Parathyroid adenoma (tissue), 2 donors: Measurements from ENCODE around the gene PEX1.

Experiments used
- H2AFZ ChIP-seq: fragments of 300-600 bp; sonication (generic); one replicate; pipeline ENCODE4 v1.7.0; 2017; ENCODE audit warnings: antibody characterized with exemption, mild to moderate bottlenecking
- H3K27ac ChIP-seq: fragments of 300-600 bp; sonication (generic); one replicate; pipeline ENCODE4 v1.7.0; 2017
- H3K27me3 ChIP-seq: fragments of 300-600 bp; sonication (generic); one replicate; pipeline ENCODE4 v1.7.0; 2017; ENCODE audit warnings: low read length; ENCODE audit not compliant: control insufficient read depth, insufficient read depth
- H3K36me3 ChIP-seq: fragments of 300-600 bp; sonication (generic); one replicate; pipeline ENCODE4 v1.7.0; 2017; ENCODE audit warnings: low read length; ENCODE audit not compliant: control insufficient read depth, insufficient read depth
- H3K4me1 ChIP-seq: fragments of 300-600 bp; sonication (generic); one replicate; pipeline ENCODE4 v1.7.0; 2017; ENCODE audit warnings: control low read depth
- H3K4me2 ChIP-seq: fragments of 300-600 bp; sonication (generic); one replicate; pipeline ENCODE4 v1.7.0; 2017; ENCODE audit warnings: low read length
- H3K4me3 ChIP-seq: fragments of 300-600 bp; sonication (generic); one replicate; pipeline ENCODE4 v1.7.0; 2017; ENCODE audit warnings: low read depth, low read length
- H3K79me2 ChIP-seq: fragments of 300-600 bp; sonication (generic); one replicate; pipeline ENCODE4 v1.7.0; 2017; ENCODE audit warnings: control low read depth
- H3K9ac ChIP-seq: fragments of 300-600 bp; sonication (generic); one replicate; pipeline ENCODE4 v1.7.0; 2017; ENCODE audit warnings: mild to moderate bottlenecking
- H3K9me3 ChIP-seq: fragments of 300-600 bp; sonication (generic); one replicate; pipeline ENCODE4 v1.7.0; 2017; ENCODE audit warnings: low read length; ENCODE audit not compliant: control insufficient read depth
- TF ChIP-seq, protein P1 (sequence below): fragments of 300-600 bp; sonication (generic); IDR thresholded peaks from one replicate; pipeline ENCODE4 v1.7.0; 2017; ENCODE audit warnings: antibody characterized with exemption, mild to moderate bottlenecking
- donor health status: primary hyperparathyroidism.

The PEX1 gene

DNA sequence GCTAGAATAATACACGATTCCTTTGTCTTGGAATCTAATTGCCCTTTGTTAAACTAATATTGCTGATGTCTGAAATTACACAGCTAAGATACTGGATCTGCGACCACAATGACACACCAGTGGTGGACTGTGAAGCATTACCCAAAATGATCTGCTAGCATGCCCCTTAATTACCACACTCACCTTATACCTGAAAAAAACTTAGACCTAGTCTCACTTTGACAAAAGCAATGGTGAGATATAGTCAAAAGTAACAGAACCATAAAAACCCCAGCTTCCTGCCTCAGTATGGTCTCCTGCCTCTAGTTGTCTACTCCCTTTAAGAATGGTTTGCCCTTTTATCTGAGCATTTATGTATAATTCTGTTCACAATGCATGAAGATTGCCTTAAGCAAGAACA is 29.8 kb downstream of the PEX1 start:
- Histone ChIP-seq H3K36me3 (no peaks in the 10 kb centered on the region), H3K4me1 (no peaks in the 10 kb centered on the region), H3K9ac (no peak overlapping the region), H3K27ac (no peak overlapping the region), H3K9me3 (no peaks in the 10 kb centered on the region), H3K4me3 (no peak overlapping the region), H3K27me3 (no peaks in the 10 kb centered on the region), H3K4me2 (no peak overlapping the region), H3K79me2 (no peaks in the 10 kb centered on the region), H2AFZ (no peak overlapping the region)
- TF ChIP-seq, protein P1, sequence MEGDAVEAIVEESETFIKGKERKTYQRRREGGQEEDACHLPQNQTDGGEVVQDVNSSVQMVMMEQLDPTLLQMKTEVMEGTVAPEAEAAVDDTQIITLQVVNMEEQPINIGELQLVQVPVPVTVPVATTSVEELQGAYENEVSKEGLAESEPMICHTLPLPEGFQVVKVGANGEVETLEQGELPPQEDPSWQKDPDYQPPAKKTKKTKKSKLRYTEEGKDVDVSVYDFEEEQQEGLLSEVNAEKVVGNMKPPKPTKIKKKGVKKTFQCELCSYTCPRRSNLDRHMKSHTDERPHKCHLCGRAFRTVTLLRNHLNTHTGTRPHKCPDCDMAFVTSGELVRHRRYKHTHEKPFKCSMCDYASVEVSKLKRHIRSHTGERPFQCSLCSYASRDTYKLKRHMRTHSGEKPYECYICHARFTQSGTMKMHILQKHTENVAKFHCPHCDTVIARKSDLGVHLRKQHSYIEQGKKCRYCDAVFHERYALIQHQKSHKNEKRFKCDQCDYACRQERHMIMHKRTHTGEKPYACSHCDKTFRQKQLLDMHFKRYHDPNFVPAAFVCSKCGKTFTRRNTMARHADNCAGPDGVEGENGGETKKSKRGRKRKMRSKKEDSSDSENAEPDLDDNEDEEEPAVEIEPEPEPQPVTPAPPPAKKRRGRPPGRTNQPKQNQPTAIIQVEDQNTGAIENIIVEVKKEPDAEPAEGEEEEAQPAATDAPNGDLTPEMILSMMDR, result no peak

GRCh38 chr7:92496876-92497275 is 31.4 kb downstream of the PEX1 start:
- TF ChIP-seq, protein P1, result no peak
- H2AFZ ChIP-seq, result no peak overlapping the region
- H3K27ac ChIP-seq, result no peak overlapping the region
- no peak overlapping the region for H3K4me2 ChIP-seq
- no peak overlapping the region for H3K9ac ChIP-seq
- H3K36me3 ChIP-seq, result no peaks in the 10 kb centered on the region
- H3K4me3 ChIP-seq, result no peak overlapping the region
- H3K9me3 ChIP-seq, result no peaks in the 10 kb centered on the region
- H3K27me3 ChIP-seq, result no peaks in the 10 kb centered on the region
- H3K4me1 ChIP-seq, result no peaks in the 10 kb centered on the region
- no peaks in the 10 kb centered on the region for H3K79me2 ChIP-seq

DNA sequence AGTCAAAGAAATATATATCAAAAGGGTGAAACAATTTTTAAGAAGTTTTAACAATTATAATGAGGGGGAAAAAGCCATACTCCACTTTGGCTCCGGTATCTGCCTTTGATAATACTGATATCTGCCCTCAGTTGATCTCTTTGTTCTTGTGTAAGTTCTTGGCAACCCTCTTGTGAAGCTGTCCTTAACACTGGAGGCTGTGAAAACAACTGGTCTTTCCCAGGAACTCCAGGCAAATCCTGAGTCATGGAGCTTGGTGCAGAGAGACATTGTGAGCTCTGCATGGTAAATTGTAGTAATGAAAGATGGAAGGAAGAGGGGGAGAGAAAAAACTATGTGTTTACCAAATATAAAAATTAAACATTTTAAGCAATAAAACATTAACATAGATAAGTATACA is 38.7 kb downstream of the PEX1 start:
- Histone ChIP-seq H3K9ac (no peak overlapping the region), H3K36me3 (no peaks in the 10 kb centered on the region)
- TF ChIP-seq, protein P1, result no peak

DNA sequence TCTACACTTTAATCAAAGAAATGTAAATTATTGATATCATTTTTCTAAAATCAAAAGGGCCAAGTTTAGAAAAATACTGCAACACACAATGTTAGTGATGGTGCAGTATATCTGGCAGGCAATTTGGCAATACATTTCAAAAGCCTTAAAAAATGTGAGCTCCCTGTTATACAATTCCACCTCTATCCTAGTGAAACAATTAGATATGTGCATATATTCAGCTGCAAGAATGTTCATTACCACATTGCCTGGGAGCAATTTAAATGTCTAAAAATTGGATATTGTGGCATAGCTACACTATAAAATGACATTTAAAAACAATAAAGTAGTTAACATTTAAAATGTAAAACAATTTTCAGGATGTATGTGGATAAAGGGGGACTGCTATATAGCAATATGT is 40.5 kb downstream of the PEX1 start:
- no peak overlapping the region for H2AFZ ChIP-seq
- no peaks in the 10 kb centered on the region for H3K9me3 ChIP-seq
- TF ChIP-seq, protein P1, result no peak
- no peaks in the 10 kb centered on the region for H3K4me1 ChIP-seq
- no peak overlapping the region for H3K4me2 ChIP-seq
- H3K27me3 ChIP-seq, result no peaks in the 10 kb centered on the region
- no peaks in the 10 kb centered on the region for H3K79me2 ChIP-seq
- H3K9ac ChIP-seq, result no peak overlapping the region
- H3K27ac ChIP-seq, result no peak overlapping the region
- no peak overlapping the region for H3K4me3 ChIP-seq
- no peaks in the 10 kb centered on the region for H3K36me3 ChIP-seq

More for the DNA sequence above, 38.7 kb downstream of the PEX1 start:
- H3K4me2 ChIP-seq, result no peak overlapping the region
- H3K4me1 ChIP-seq, result no peaks in the 10 kb centered on the region
- H3K79me2 ChIP-seq, result no peaks in the 10 kb centered on the region
- no peaks in the 10 kb centered on the region for H3K9me3 ChIP-seq
- no peak overlapping the region for H2AFZ ChIP-seq
- no peaks in the 10 kb centered on the region for H3K27me3 ChIP-seq
- H3K4me3 ChIP-seq, result no peak overlapping the region
- no peak overlapping the region for H3K27ac ChIP-seq

DNA sequence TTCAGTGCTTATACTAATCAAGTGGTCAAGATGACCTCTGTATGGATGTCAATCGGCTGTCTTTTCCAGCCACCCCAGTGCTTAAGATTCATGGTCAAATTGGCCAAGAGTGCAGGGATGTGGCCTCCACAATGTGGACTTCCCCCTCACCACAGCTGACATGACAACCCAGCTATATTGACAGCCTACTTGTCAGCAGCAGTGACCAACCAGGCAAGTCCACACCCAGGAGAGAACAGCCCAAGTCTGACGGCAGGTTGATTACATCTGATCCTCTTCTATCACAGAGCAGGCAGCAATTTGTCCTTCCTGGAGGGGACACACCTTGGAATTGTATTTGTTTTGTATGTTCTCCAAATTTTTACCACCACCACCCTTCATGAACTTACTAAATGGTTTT is 42.3 kb downstream of the PEX1 start:
- Histone ChIP-seq H3K27ac (no peak overlapping the region), H3K9me3 (no peaks in the 10 kb centered on the region), H3K4me2 (no peak overlapping the region), H3K9ac (no peak overlapping the region), H3K4me1 (no peaks in the 10 kb centered on the region), H3K36me3 (no peaks in the 10 kb centered on the region), H3K4me3 (no peak overlapping the region), H2AFZ (no peak overlapping the region), H3K27me3 (no peaks in the 10 kb centered on the region), H3K79me2 (no peaks in the 10 kb centered on the region)
- TF ChIP-seq, protein P1, result no peak
